ENCODE results near the gene SLC30A2. TPM values are rescaled to one million over a fixed set of nuclear protein-coding genes. Genes with fewer than 3 reads are reported as not detected.

The SLC30A2 gene
- total and polyA plus RNA-seq, 9 of the 15 experiments (the other 6 are each of a cell fraction or from before 2014, with no cell fraction given): 0.01 to 0.18 (median 0.06) TPM; not detected in 3

DNA sequence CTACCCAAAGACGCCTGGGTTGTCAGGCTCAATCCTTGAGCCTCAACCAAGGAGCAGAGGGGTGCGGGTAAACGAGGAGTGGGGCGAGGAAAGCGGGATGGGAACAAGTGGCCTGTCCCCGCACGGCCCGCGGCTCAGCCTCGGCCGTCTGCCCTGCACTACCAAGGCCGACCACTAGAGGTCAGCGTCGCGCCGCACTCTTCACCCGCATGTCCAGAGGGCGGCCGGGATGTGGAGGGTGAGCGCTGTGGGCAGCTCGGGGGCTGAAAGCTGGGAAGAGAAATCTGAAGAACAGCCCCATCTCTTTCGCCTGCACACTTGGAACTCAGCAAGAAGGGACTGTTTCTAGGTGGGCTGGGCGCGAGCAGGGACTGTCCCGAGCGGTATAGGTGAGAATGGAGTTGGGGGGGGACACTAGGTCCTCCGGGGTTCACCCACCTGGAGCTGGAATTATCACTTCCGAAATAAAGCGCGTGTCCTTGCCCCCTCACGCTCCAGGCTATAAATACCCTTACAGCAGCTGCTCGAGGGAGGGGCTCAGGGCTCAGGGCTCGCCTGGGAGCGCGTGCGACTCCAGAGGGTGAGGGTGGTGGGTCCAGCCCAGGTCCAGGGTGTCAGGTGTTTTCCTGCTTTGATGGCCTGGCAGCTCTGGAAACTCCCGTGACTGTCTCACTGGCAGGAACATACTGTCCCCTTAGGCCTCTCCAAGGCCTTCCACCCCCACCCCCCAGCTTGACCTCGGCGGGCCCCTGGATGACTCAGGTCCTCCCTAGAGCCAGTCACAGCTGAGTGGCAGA is 9.8 kb downstream of the SLC30A2 start (continued):
- TF ChIP-seq ZNF551 (CRISPR knock-in tag; IDR thresholded peaks at IDR 0.05): no peak
- no peak for TF ChIP-seq PHB (CRISPR knock-in tag; IDR thresholded peaks at IDR 0.05)
- TF ChIP-seq MECOM (CRISPR knock-in tag; IDR thresholded peaks at IDR 0.05): no peak
- TF ChIP-seq CTBP1 (IDR thresholded peaks at IDR 0.05; ENCODE audit: borderline replicate concordance): peak; percentile 66
- TF ChIP-seq HINFP (tag; conservative IDR thresholded peaks at IDR 0.05; ENCODE audit: low read depth): no peak
- no peak for TF ChIP-seq SAFB (IDR thresholded peaks at IDR 0.05; ENCODE audit: borderline replicate concordance, low read depth, low read length)
- no peak for TF ChIP-seq SOX6 (IDR thresholded peaks at IDR 0.05)
- TF ChIP-seq GATAD2A (IDR thresholded peaks at IDR 0.05): no peak
- peak; percentile 54 for TF ChIP-seq DPF2 (IDR thresholded peaks at IDR 0.05)
- TF ChIP-seq, protein P1, sequence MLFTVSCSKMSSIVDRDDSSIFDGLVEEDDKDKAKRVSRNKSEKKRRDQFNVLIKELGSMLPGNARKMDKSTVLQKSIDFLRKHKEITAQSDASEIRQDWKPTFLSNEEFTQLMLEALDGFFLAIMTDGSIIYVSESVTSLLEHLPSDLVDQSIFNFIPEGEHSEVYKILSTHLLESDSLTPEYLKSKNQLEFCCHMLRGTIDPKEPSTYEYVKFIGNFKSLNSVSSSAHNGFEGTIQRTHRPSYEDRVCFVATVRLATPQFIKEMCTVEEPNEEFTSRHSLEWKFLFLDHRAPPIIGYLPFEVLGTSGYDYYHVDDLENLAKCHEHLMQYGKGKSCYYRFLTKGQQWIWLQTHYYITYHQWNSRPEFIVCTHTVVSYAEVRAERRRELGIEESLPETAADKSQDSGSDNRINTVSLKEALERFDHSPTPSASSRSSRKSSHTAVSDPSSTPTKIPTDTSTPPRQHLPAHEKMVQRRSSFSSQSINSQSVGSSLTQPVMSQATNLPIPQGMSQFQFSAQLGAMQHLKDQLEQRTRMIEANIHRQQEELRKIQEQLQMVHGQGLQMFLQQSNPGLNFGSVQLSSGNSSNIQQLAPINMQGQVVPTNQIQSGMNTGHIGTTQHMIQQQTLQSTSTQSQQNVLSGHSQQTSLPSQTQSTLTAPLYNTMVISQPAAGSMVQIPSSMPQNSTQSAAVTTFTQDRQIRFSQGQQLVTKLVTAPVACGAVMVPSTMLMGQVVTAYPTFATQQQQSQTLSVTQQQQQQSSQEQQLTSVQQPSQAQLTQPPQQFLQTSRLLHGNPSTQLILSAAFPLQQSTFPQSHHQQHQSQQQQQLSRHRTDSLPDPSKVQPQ (CRISPR knock-in tag; IDR thresholded peaks at IDR 0.05; ENCODE audit: borderline replicate concordance): no peak
- TF ChIP-seq KAT8 (IDR thresholded peaks at IDR 0.05; ENCODE audit: low read depth): no peak
- peak; percentile 55; the same call in 1 of the 2 replicates for TF ChIP-seq MTA3 (IDR thresholded peaks at IDR 0.05; ENCODE audit: borderline replicate concordance)
- TF ChIP-seq HMG20B (CRISPR knock-in tag; IDR thresholded peaks at IDR 0.05): no peak
- TF ChIP-seq PTBP1 (IDR thresholded peaks at IDR 0.05; ENCODE audit: low read depth, low read length): no peak
- TF ChIP-seq KAT2B (IDR thresholded peaks at IDR 0.05; ENCODE audit: low read depth, low read length): no peak
- no peak for TF ChIP-seq SUPT5H (IDR thresholded peaks at IDR 0.05)
- TF ChIP-seq KAT7 (CRISPR knock-in tag; IDR thresholded peaks at IDR 0.05; ENCODE audit: borderline replicate concordance): peak; percentile 86
- TF ChIP-seq PPARD (CRISPR knock-in tag; IDR thresholded peaks at IDR 0.05): no peak
- TF ChIP-seq SETDB1 (IDR thresholded peaks at IDR 0.05; ENCODE audit: low read length): no peak
- TF ChIP-seq, protein P2, sequence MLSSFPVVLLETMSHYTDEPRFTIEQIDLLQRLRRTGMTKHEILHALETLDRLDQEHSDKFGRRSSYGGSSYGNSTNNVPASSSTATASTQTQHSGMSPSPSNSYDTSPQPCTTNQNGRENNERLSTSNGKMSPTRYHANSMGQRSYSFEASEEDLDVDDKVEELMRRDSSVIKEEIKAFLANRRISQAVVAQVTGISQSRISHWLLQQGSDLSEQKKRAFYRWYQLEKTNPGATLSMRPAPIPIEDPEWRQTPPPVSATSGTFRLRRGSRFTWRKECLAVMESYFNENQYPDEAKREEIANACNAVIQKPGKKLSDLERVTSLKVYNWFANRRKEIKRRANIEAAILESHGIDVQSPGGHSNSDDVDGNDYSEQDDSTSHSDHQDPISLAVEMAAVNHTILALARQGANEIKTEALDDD (IDR thresholded peaks at IDR 0.05): no peak
- TF ChIP-seq FOXK2 (conservative IDR thresholded peaks at IDR 0.05 in 1 of 2, IDR thresholded peaks at IDR 0.05 in 1 of 2; ENCODE audit: low read depth in 2 of 2): no peak
- TF ChIP-seq BCL6 (CRISPR knock-in tag; IDR thresholded peaks at IDR 0.05): no peak
- TF ChIP-seq NFRKB (IDR thresholded peaks at IDR 0.05; ENCODE audit: low read depth): peak; percentile 13; the same call in 1 of the 2 replicates
- no peak for TF ChIP-seq ZFP30 (CRISPR knock-in tag; IDR thresholded peaks at IDR 0.05; ENCODE audit: borderline replicate concordance)
- TF ChIP-seq SMAD4 (CRISPR knock-in tag; conservative IDR thresholded peaks at IDR 0.05): no peak; the same call in 1 of the 2 replicates
- no peak for TF ChIP-seq ZNF184 (CRISPR knock-in tag; IDR thresholded peaks at IDR 0.05)
- TF ChIP-seq HMGN3 (IDR thresholded peaks at IDR 0.05; ENCODE audit: borderline replicate concordance, extremely low read depth, insufficient read length, low read depth, low read length): peak; percentile 54
